ENCODE results near the gene CDK6.

GRCh38 chr7:92612501-92612900, 223.9 kb downstream of the CDK6 start:
- TF ChIP-seq POLR2A (IDR thresholded peaks at IDR 0.05) (no peak), CTCF (IDR thresholded peaks at IDR 0.05) (no peak)
